GM12891 (cell line): ENCODE data around the gene METTL24.
"Not testable (repeated sequence)": the region's sequence is repeated elsewhere in the genome, so short reads cannot be mapped to it uniquely, and the experiment has no call there.

Experiments used
- DNase-seq: peaks from one replicate; pipeline ENCODE4 v3.0.0; 2011; ENCODE audit warnings: low spot score; ENCODE audit not compliant: insufficient read length
- FAIRE-seq: peaks from 2 replicates; lab custom pipeline; 2011; peaks lifted over from hg19 to GRCh38; lab: Jason Lieb, UNC
- PAX5 ChIP-seq: IDR thresholded peaks from 2 replicates; pipeline ENCODE4 v1.6.1; 2011; ENCODE audit warnings: low read length, moderate library complexity, mild to moderate bottlenecking; ENCODE audit not compliant: insufficient read depth, severe bottlenecking
- POLR2A ChIP-seq: IDR thresholded peaks from 2 replicates; pipeline ENCODE4 v1.6.1; 2011; ENCODE audit warnings: low read depth, low read length, control low read depth
- POLR2AphosphoS5 ChIP-seq: IDR thresholded peaks from 2 replicates; pipeline ENCODE4 v1.6.1; 2011; ENCODE audit warnings: low read depth, low read length, control low read depth
- POU2F2 ChIP-seq: IDR thresholded peaks from 2 replicates; pipeline ENCODE4 v1.6.1; 2011; ENCODE audit warnings: low read depth, mild to moderate bottlenecking, control low read depth, low read length, moderate library complexity
- SPI1 ChIP-seq: IDR thresholded peaks from 2 replicates; pipeline ENCODE4 v1.6.1; 2011; ENCODE audit warnings: low read depth, low read length, control low read depth
- TAF1 ChIP-seq: IDR thresholded peaks from 2 replicates; pipeline ENCODE4 v1.6.1; 2011; ENCODE audit warnings: low read depth, low read length, control low read depth

METTL24 gene

GRCh38 chr6:110282412-110282811 is 75.7 kb downstream of the METTL24 start:
- no peak for FAIRE-seq

GRCh38 chr6:110277100-110277665 is 81.0 kb downstream of the METTL24 start:
- FAIRE-seq = no peak
- DNase-seq = no peak
- TF ChIP-seq PAX5 = no peak
- no peak for TF ChIP-seq TAF1
- TF ChIP-seq POU2F2 = no peak
- no peak for TF ChIP-seq POLR2AphosphoS5
- TF ChIP-seq SPI1 = no peak
- TF ChIP-seq POLR2A = no peak

More at GRCh38 chr6:110282412-110282811, 75.7 kb downstream of the METTL24 start:
- no peak for TF ChIP-seq SPI1
- TF ChIP-seq TAF1 = no peak
- no peak for TF ChIP-seq POLR2A
- TF ChIP-seq PAX5 = no peak
- no peak for TF ChIP-seq POU2F2
- no peak for DNase-seq

GRCh38 chr6:110272781-110273180 is 85.4 kb downstream of the METTL24 start:
- FAIRE-seq, DNase-seq: not testable (repeated sequence)

GRCh38 chr6:110271732-110272022 is 86.5 kb downstream of the METTL24 start:
- DNase-seq = no peak
- FAIRE-seq = no peak
- TF ChIP-seq POLR2AphosphoS5 = no peak
- no peak for TF ChIP-seq TAF1
- TF ChIP-seq SPI1 = no peak
- no peak for TF ChIP-seq PAX5
- TF ChIP-seq POU2F2 = no peak
- no peak for TF ChIP-seq POLR2A

- no peak for TF ChIP-seq POLR2AphosphoS5
- no peak for TF ChIP-seq TAF1
- no peak for TF ChIP-seq POU2F2
- TF ChIP-seq POLR2A = no peak
- FAIRE-seq (no peak), DNase-seq (no peak)
Measured at GRCh38 chr6:110270165-110270564, 88.0 kb downstream of the METTL24 start.

GRCh38 chr6:110269623-110270022 is 88.5 kb downstream of the METTL24 start:
- TF ChIP-seq POLR2AphosphoS5 (no peak), SPI1 (no peak), TAF1 (no peak), PAX5 (no peak), POU2F2 (no peak), POLR2A (no peak)
- FAIRE-seq = no peak
- no peak for DNase-seq

- no peak for TF ChIP-seq PAX5
- no peak for TF ChIP-seq POU2F2
- no peak for TF ChIP-seq SPI1
- TF ChIP-seq POLR2AphosphoS5 = no peak
- no peak for TF ChIP-seq POLR2A
- no peak for TF ChIP-seq TAF1
- no peak for DNase-seq
- FAIRE-seq = no peak
Measured at GRCh38 chr6:110266996-110267395, 91.2 kb downstream of the METTL24 start.

- no peak for TF ChIP-seq POU2F2
- no peak for TF ChIP-seq POLR2AphosphoS5
- no peak for TF ChIP-seq PAX5
- no peak for TF ChIP-seq SPI1
- TF ChIP-seq POLR2A = no peak
- TF ChIP-seq TAF1 = no peak
- no peak for FAIRE-seq
- DNase-seq = no peak
Measured at GRCh38 chr6:110265273-110265672, 92.9 kb downstream of the METTL24 start.

GRCh38 chr6:110256366-110256765 is 101.8 kb downstream of the METTL24 start:
- TF ChIP-seq POLR2AphosphoS5 (no peak), SPI1 (no peak), POLR2A (no peak), TAF1 (no peak), PAX5 (no peak), POU2F2 (no peak)
- FAIRE-seq = no peak
- DNase-seq = no peak

- DNase-seq (peak; percentile 10), FAIRE-seq (no peak)
- TF ChIP-seq TAF1 = no peak
- TF ChIP-seq POU2F2 = no peak
- TF ChIP-seq POLR2A = no peak
- no peak for TF ChIP-seq PAX5
- TF ChIP-seq SPI1 = no peak
- TF ChIP-seq POLR2AphosphoS5 = no peak
Measured at GRCh38 chr6:110255211-110255750, 102.9 kb downstream of the METTL24 start.
